GM10847 (cell line): ENCODE data around the gene C2CD2.

Experiments
- POLR2A ChIP-seq: IDR thresholded peaks from 2 replicates; pipeline ENCODE4 v1.6.1; 2011; ENCODE audit not compliant: insufficient read length; ENCODE audit errors: extremely low read depth

Gene C2CD2

GRCh38 chr21:41966041-41966833 lies 12.4 kb upstream of the C2CD2 start:
- no peak for TF ChIP-seq POLR2A

- no peak for TF ChIP-seq POLR2A
These were observed 11.7 kb upstream of the C2CD2 start for GRCh38 chr21:41965461-41966013.

GRCh38 chr21:41965045-41965444 lies 11.2 kb upstream of the C2CD2 start:
- no peak for TF ChIP-seq POLR2A

- TF ChIP-seq POLR2A, result no peak
These were observed 10.4 kb upstream of the C2CD2 start for GRCh38 chr21:41964171-41964570.

- TF ChIP-seq POLR2A, result no peak
These were observed 8.7 kb upstream of the C2CD2 start for GRCh38 chr21:41962425-41962966.

- TF ChIP-seq POLR2A, result no peak
These were observed 7.9 kb upstream of the C2CD2 start for GRCh38 chr21:41961753-41962152.

GRCh38 chr21:41961282-41961701 lies 7.5 kb upstream of the C2CD2 start:
- TF ChIP-seq POLR2A, result no peak

- TF ChIP-seq POLR2A, result no peak
These were observed 6.6 kb upstream of the C2CD2 start for GRCh38 chr21:41960386-41960785.

GRCh38 chr21:41958886-41959563 lies 5.2 kb upstream of the C2CD2 start:
- no peak for TF ChIP-seq POLR2A

GRCh38 chr21:41957991-41958766 lies 4.4 kb upstream of the C2CD2 start:
- no peak for TF ChIP-seq POLR2A

- no peak for TF ChIP-seq POLR2A
These were observed 3.3 kb upstream of the C2CD2 start for GRCh38 chr21:41956926-41957729.

GRCh38 chr21:41955516-41955915 lies 1.7 kb upstream of the C2CD2 start:
- TF ChIP-seq POLR2A, result no peak

- no peak for TF ChIP-seq POLR2A
These were observed 1.1 kb upstream of the C2CD2 start for GRCh38 chr21:41954654-41955499.

GRCh38 chr21:41953249-41953830 lies 478 bp downstream of the C2CD2 start:
- TF ChIP-seq POLR2A, result no peak
